OCI-LY1 (cell line): ENCODE results near the gene LAMA5.

ENCODE experiments used
- H2AFZ ChIP-seq: fragments of 200-600 bp; sonication (generic), shearing (Covaris generic); 2 replicates; pipeline ENCODE4 v1.6.0; 2014; ENCODE audit warnings: antibody characterized with exemption, mild to moderate bottlenecking, low read length
- H3F3A ChIP-seq: fragments of 200-600 bp; sonication (generic), shearing (Covaris generic); 2 replicates; pipeline ENCODE4 v1.6.0; 2014; ENCODE audit warnings: mild to moderate bottlenecking, antibody characterized with exemption, low read length, moderate library complexity; ENCODE audit not compliant: insufficient read depth
- H3K27ac ChIP-seq: fragments of 200-600 bp; sonication (generic); 2 replicates; pipeline ENCODE4 v1.5.1; 2014; ENCODE audit warnings: low read length, mixed run types, mild to moderate bottlenecking, low read depth; ENCODE audit not compliant: poor library complexity, severe bottlenecking
- H3K27me3 ChIP-seq: fragments of 200-600 bp; sonication (generic); 2 replicates; pipeline ENCODE4 v1.6.0; 2014; ENCODE audit warnings: antibody characterized with exemption, mild to moderate bottlenecking, low read length, moderate library complexity; ENCODE audit not compliant: insufficient read depth
- H3K36me3 ChIP-seq: fragments of 200-600 bp; sonication (generic); 2 replicates; pipeline ENCODE4 v1.6.1; 2014; ENCODE audit warnings: mild to moderate bottlenecking, antibody characterized with exemption, low read length, moderate library complexity, mixed read lengths; ENCODE audit not compliant: insufficient read depth
- H3K4me1 ChIP-seq: fragments of 200-600 bp; sonication (generic); 2 replicates; pipeline ENCODE4 v1.5.1; 2014; ENCODE audit warnings: mild to moderate bottlenecking, low read length, moderate library complexity; ENCODE audit not compliant: insufficient read depth, severe bottlenecking
- H3K4me2 ChIP-seq: fragments of 200-600 bp; sonication (generic), shearing (Covaris generic); 2 replicates; pipeline ENCODE4 v1.6.1; 2014; ENCODE audit warnings: low read length
- H3K4me3 ChIP-seq: fragments of 200-600 bp; sonication (generic); 2 replicates; pipeline ENCODE4 v1.5.1; 2014; ENCODE audit warnings: low read length, low read depth, mild to moderate bottlenecking, mixed read lengths; ENCODE audit not compliant: poor library complexity, severe bottlenecking
- H3K79me2 ChIP-seq: fragments of 200-600 bp; shearing (Covaris generic); 2 replicates; pipeline ENCODE4 v1.6.1; 2016; ENCODE audit warnings: mixed run types, low read length, mixed read lengths; ENCODE audit not compliant: insufficient read depth
- H3K9ac ChIP-seq: fragments of 200-600 bp; sonication (generic), shearing (Covaris generic); 2 replicates; pipeline ENCODE4 v1.6.1; 2014; ENCODE audit warnings: mild to moderate bottlenecking, low read length, mixed read lengths
- H3K9me2 ChIP-seq: fragments of 200-600 bp; sonication (generic), shearing (Covaris generic); 2 replicates; pipeline ENCODE4 v1.6.1; 2014; ENCODE audit warnings: low read depth, mild to moderate bottlenecking, low read length, mixed read lengths
- H3K9me3 ChIP-seq: fragments of 200-600 bp; shearing (Covaris generic); 2 replicates; pipeline ENCODE4 v1.6.1; 2014; ENCODE audit warnings: low read length, mixed read lengths
- H4K20me1 ChIP-seq: fragments of 200-600 bp; sonication (generic), shearing (Covaris generic); 2 replicates; pipeline ENCODE4 v1.6.0; 2016; ENCODE audit warnings: mild to moderate bottlenecking, low read length; ENCODE audit not compliant: insufficient read depth
- CTCF ChIP-seq: fragments of 200-600 bp; sonication (generic), shearing (Covaris generic); IDR thresholded peaks from 2 replicates; pipeline ENCODE4 v1.5.1; 2017; ENCODE audit warnings: mild to moderate bottlenecking, antibody characterized with exemption, low read length, moderate library complexity, mixed read lengths
- EZH2 ChIP-seq: fragments of 200-600 bp; sonication (generic), shearing (Covaris generic); IDR thresholded peaks from 2 replicates; pipeline ENCODE4 v1.8.0; 2017; ENCODE audit warnings: borderline replicate concordance, mixed run types, mild to moderate bottlenecking, antibody characterized with exemption, low read length, moderate library complexity, mixed read lengths

LAMA5 gene

GRCh38 chr20:62311150-62311549, 56.0 kb downstream of the LAMA5 start:
- Histone ChIP-seq H4K20me1 (no peaks in the 10 kb centered on the region), H3F3A (no peaks in the 10 kb centered on the region; the same call in 1 of the 2 replicates), H3K27me3 (no peaks in the 10 kb centered on the region), H3K4me2 (no peak overlapping the region), H3K9me2 (no peaks in the 10 kb centered on the region), H3K27ac (no peak overlapping the region), H3K79me2 (no peaks in the 10 kb centered on the region), H3K4me1 (no peaks in the 10 kb centered on the region), H3K4me3 (no peak overlapping the region), H2AFZ (no peak overlapping the region), H3K9ac (no peak overlapping the region), H3K9me3 (no peaks in the 10 kb centered on the region), H3K36me3 (peaks cover 31% of the 10 kb centered on the region)
- TF ChIP-seq CTCF (no peak), EZH2 (no peak)

- no peak overlapping the region for H3K4me2 ChIP-seq
- H3K9ac ChIP-seq, result no peak overlapping the region
- no peaks in the 10 kb centered on the region for H3K9me2 ChIP-seq
- H3K79me2 ChIP-seq, result no peaks in the 10 kb centered on the region
- H4K20me1 ChIP-seq, result no peaks in the 10 kb centered on the region
- no peaks in the 10 kb centered on the region for H3K27me3 ChIP-seq
- peaks cover 36% of the 10 kb centered on the region for H3K36me3 ChIP-seq
- H3K4me3 ChIP-seq, result no peak overlapping the region
- H2AFZ ChIP-seq, result no peak overlapping the region
- TF ChIP-seq CTCF, result no peak
- TF ChIP-seq EZH2, result no peak
- no peak overlapping the region for H3K27ac ChIP-seq
- no peaks in the 10 kb centered on the region; the same call in 1 of the 2 replicates for H3F3A ChIP-seq
- H3K9me3 ChIP-seq, result no peaks in the 10 kb centered on the region
- no peaks in the 10 kb centered on the region for H3K4me1 ChIP-seq
Measured at GRCh38 chr20:62310757-62311121, 56.4 kb downstream of the LAMA5 start.

GRCh38 chr20:62309947-62310756, 57.0 kb downstream of the LAMA5 start:
- Histone ChIP-seq H3K36me3 (peaks cover 41% of the 10 kb centered on the region), H3K27ac (no peak overlapping the region), H3F3A (no peaks in the 10 kb centered on the region; the same call in 1 of the 2 replicates)

More at GRCh38 chr20:62309947-62310756, 57.0 kb downstream of the LAMA5 start:
- no peaks in the 10 kb centered on the region for H3K9me3 ChIP-seq
- peaks cover 4% of the 10 kb centered on the region for H3K79me2 ChIP-seq
- H3K4me3 ChIP-seq, result no peak overlapping the region
- TF ChIP-seq EZH2 (no peak), CTCF (no peak)
- H3K4me1 ChIP-seq, result peaks cover 5% of the 10 kb centered on the region
- H4K20me1 ChIP-seq, result no peaks in the 10 kb centered on the region
- no peak overlapping the region for H3K4me2 ChIP-seq
- no peaks in the 10 kb centered on the region for H3K27me3 ChIP-seq
- H3K9me2 ChIP-seq, result no peaks in the 10 kb centered on the region
- H3K9ac ChIP-seq, result no peak overlapping the region
- H2AFZ ChIP-seq, result no peak overlapping the region
